Ureter (tissue), 1 donor: ENCODE data around the gene VPS52. TPM values are rescaled to one million over a fixed set of nuclear protein-coding genes. Genes with fewer than 3 reads are reported as not detected.
"Not testable (repeated sequence)": the region's sequence is repeated elsewhere in the genome, so short reads cannot be mapped to it uniquely, and the experiment has no call there.

Source experiments
- DNase-seq: peaks from one replicate; pipeline ENCODE4 v3.0.0-alpha.2; 2020; ENCODE audit warnings: low spot score
- total RNA-seq: library from RNA; stranded (reverse); gene quantifications from one replicate; pipeline ENCODE4 v1.2.4, GENCODE V29; 2023
- donor health status: DM: yes; HTN: yes; CAD: no.

VPS52 gene
- total RNA-seq, 1 donor from 2014 or later, result 80.8 TPM

DNA sequence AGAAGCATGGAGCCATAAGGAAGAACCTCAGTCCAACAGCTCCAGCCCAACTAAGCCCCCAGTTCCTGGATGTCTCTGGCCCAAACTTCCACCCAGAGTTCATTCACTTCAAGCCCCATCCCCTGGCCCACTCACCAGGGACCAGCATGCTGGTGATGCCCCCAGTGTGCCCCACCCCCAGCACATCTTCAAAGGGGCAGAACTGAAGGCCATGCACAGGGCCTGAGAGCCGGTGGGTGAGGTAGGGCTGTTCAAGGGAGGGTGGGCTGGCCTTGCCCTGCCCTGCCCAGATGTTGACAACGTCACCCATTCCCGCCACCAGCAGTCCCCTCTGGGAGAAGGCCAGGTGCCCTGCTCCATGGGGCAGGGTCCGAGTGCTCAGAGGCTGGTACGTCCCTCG lies 8.9 kb upstream of the VPS52 start:
- DNase-seq, result no peak

DNA sequence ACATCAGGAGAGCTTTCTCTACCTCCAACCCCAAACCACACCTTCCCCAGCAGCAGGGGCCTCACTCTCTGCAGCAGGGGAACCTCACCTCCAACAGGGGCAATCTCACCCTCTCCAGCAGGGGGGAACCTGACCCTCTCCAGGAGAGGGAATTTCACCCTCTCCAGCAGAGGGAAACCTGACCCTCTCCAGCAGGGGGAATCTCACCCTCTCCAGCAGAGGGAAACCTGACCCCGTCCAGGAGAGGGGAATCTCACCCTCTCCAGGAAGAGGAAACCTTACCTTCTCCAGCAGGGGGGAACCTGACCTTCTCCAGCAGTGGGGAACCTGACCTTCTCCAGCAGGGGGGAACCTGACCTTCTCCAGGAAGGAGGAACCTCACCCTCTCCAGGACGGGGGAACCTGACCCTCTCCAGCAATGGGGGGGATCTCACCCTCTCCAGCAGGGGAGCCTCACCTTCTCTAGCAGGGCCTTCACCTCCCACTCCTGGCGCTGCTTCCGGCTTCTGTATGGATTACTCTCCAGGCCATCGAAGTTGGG lies 8.4 kb upstream of the VPS52 start:
- DNase-seq, result no peak

DNA sequence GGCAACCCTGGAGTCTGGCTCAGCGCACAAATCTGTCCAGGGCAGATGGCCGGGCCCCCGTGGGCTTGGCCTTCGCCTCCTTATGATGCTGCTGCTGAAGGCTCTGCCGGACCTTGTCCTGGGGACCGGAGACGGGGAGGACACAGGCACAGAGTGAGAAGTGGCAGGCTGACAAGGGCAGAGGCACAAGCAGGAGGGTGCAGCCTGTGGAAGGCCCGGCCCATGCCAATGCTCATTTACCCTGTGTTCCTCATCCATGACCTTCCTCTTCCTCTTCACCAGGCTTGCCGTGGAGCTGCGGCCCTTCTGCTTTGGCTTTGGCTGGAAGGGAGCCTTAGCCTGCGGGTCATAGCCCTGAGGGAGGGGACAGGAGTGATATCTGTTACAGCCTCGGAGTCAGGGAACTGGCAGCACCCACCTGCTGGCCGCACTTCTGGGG lies 7.6 kb upstream of the VPS52 start:
- DNase-seq, result no peak

DNA sequence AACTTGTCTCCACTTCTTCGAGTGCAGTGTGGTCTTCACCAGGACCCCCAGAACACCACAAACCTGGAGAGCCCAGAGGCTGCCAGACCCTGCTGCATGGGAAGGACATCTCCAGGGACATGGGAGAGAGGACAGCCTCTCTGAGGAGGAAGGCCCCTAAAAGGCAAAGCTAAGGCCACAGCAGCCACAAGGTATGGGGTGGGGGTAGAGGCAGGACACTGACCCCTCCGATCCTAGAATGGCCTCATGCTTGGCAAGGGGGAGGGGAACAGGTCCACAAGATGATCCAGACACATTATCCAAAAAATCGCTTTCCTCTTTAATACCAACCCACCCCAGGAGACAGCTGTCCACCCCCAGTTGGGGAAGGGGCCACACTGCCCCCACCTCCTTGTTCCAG lies 7.1 kb upstream of the VPS52 start:
- no peak for DNase-seq

DNA sequence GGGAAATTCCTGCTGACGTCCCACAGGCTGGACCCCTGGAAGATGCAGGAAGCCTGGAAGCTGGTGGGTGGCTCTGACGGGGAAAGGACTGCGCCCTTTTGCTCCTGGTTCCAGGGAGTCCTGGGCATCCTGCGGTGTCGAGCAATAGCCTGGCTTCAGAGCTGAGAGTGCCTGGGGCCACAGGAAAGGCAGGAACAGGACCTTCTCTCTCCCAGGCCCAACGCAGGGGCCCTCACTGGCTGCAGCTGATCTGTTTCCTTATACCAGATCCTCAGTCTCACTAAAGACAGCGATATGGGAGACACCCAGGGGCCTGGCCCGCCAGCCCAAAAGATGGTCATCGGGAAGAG lies 6.7 kb upstream of the VPS52 start:
- no peak for DNase-seq

DNA sequence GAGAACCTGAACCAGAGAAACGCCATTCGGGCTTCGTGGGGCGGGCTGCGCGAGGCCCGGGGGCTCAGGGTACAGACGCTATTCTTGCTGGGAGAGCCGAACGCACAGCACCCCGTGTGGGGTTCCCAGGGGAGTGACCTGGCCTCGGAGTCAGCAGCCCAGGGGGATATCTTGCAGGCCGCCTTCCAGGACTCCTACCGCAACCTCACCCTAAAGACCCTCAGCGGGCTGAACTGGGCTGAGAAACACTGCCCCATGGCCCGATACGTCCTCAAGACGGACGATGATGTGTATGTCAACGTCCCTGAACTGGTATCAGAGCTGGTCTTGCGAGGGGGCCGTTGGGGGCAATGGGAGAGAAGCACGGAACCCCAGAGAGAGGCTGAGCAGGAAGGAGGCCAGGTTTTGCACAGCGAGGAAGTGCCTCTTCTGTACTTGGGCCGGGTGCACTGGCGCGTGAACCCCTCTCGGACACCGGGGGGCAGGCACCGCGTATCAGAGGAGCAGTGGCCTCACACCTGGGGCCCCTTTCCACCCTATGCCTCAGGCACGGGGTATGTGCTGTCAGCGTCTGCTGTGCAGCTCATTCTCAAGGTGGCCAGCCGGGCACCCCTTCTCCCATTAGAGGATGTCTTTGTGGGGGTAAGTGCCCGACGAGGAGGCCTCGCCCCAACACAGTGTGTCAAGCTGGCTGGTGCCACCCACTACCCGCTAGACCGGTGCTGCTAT lies 6.2 kb upstream of the VPS52 start:
- DNase-seq, result no peak

DNA sequence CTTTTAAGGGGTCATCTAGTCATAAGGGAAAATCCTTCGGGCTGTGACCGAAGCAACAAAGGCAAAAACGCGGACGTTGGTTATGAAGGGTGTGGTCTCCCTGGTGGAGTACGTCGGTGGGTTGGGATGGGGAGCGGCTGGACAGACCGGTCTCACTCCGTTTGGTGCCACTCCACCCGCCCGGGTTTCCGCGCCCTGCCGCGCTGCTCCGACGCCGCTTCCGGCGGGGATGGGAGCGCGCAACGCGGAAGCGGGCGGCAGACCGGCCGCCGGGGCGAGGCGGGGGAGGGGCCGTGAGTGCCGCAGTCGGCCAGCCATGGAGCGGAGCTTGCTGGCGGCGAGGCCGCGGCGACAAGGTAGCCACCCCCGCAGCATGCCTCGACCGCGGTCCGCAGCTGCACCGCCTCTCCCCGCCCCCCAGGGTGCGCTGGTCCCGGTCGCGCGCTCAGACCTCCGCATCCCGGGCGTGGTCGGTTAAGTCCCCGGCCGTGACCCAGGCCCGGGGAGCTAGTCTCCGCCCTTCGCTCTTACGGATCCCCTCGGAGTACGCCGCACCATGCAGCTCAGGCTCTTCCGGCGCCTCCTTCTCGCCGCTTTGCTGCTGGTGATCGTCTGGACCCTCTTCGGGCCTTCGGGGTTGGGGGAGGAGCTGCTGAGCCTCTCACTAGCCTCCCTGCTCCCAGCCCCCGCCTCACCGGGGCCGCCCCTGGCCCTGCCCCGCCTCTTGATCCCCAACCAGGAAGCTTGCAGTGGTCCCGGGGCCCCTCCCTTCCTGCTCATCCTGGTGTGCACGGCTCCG lies 5.4 kb upstream of the VPS52 start, which contains the start of gene B3GALT4:
TSS of gene B3GALT4 (plus strand) at position 260 of the 799 bp plus-strand sequence. CDS start at position 557, 297 bp downstream.
- peak; percentile 90 for DNase-seq

DNA sequence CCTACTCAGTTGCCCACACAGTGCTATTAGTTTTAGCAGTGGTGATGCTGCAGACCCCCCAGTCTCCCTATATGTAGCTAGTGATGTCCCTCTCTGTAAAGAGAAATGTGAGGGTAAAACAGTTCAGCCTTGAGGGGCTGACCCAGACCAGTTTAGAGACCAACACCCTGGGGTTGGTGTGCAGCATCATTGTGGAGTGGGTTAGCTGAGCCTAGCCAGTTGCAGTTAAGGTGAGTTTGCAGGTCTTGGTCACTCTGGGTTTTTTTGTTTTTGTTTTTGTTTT lies 4.8 kb upstream of the VPS52 start:
- no peak for DNase-seq

DNA sequence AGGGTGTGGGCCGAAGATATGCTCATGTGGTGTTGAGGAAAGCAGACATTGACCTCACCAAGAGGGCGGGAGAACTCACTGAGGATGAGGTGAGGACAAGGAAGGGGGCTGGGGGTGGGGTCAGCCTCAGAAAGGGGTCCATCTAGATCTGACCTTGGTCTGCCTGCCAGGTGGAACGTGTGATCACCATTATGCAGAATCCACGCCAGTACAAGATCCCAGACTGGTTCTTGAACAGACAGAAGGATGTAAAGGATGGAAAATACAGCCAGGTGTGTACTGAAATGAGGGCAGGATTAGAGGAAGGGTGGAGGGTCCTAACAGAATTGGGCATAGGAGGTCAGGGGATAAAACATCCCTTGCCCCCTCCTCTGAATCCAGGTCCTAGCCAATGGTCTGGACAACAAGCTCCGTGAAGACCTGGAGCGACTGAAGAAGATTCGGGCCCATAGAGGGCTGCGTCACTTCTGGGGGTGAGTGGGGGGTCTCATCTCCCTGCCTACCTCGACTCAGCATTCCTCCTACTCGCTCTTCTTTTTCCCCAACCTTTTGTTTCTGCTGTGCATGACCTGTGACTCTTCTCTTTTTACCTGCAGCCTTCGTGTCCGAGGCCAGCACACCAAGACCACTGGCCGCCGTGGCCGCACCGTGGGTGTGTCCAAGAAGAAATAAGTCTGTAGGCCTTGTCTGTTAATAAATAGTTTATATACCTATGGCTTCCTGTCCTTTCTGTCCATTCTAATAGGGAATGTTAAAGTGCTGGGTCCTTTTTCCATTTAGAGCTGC lies 4.3 kb upstream of the VPS52 start:
- not testable (repeated sequence) for DNase-seq

DNA sequence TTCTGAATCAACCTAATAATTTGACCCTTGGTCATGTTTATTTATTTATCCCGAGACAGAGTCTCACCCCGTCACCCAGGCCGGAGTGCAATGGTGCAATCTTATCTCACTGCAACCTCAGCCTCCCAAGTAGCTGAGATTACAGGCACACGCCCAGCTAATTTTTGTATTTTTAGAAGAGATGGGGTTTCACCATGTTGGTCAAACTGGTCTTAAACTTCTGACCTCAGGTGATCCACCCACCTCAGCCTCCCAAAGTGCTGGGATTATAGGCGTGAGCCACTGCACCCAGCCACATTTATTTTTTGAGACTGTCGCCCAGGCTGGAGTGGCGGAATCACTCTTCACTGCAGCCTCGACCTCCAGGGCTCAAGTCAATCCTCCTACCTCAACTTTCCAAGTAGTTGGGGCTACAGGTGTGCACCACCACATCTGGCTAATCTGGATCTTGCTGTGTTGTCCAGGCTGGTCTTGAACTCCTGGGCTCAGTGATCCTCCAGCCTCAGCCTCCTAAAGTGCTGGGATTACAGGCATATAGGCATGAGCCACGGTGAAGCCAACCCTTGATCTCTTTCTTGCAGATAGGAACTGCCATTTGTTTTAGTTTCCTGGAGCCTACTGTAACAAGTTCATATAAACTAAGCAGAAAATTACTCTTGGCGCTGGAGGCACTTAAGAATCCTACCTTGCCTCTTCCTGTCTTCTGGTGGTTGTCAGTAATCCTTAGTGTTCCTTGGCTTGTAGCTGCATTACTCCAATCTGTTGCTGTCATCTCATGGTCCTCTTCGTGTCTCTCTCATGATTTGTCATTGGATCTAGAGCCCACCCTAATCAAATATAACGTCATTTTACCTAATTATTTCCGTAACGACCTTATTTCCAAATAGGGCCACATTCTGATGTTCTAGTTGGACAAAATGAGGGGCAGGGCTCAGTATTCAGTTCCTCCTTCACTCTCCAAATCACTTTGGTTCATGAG lies 2.5 kb upstream of the VPS52 start:
- DNase-seq, result no peak

DNA sequence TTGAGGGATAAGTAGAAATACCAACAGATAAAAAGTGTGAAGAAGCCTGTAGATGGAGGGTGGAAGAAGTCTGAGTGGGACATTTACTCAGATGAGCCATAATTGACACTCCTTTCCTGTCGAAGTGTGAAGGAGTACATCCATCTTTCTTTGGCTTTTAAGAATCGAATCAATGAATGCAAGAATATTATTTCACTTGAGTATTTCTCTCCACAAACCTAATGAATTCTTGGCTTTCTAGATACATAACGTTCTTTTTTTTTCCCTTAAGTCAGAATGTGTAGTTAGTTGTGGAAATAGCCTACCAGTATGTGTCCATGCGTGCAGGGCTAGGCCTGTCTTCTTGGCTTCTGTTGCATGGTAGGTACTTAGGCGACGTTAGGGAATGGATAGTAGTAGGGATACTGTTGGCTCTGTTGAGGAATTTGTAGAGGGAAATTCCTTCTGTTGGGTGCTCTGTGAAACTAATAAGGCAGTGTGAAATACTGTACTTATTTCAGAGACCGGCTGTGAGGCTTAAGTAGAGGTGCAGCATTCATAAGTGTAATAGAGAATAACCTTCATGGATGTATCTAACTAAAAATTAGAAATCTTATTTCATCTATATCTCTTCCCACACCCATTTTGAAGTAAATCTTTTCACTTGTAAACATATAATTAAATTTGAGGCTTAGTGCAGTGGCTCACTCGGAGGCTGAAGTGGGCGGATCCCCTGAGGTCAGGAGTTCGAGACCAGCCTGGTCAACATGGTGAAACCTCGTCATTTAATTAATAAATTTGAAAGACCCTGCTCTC lies 1.6 kb upstream of the VPS52 start:
- DNase-seq, result no peak

DNA sequence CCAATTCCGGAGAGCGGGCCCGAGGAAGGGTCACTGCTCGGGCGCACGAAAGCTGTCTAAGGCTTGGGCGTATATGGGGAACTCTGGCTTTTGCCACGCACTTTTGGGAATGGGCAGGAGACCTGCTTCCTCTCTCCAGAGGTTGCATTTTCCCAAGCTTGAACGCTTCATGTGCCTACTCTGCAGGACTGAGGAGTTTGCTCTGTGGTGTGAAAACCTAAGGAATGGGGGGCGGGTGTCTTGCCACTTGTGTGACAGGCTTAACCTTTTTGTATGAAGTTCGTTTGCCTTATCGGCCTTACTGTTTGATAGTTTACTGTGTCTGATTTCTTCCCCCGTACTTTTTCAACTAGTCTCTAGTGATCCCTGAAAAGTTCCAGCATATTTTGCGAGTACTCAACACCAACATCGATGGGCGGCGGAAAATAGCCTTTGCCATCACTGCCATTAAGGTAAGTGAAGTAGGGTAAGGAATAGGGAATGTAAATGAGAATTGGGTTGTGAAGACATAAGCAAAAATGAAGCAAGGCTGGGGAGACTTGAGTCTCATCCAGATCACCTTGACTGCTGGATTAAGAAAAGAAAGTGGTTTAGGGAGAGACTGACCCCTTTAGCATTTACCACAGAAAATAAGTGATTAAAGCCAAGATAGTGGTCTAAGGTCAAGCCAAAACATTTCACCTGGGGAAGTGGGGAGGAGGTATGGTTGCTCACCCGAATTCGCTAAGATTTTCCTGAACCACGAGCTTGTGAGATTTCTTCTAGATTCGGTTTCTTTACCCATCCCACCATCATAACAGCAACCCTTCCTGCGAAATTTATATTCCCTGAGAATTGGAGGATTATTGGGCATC lies 826 bp upstream of the VPS52 start:
- no peak for DNase-seq

DNA sequence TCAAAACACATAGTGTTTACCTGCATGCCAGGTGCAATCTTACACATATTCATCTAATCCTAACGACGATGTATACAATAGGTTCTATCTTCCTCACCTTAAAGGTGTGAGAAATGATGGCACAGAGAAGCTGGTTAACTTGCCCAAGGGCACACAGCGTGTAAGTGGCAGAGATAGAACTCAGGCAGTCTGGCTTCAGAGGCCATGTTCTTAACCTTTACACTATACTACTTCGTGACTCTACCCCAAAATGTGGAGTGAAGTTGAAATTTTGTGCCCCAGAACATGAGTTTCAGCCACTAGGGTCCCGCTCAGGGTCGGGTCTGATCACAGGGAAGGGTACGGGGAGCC lies 584 bp downstream of the VPS52 start:
- DNase-seq, result no peak

DNA sequence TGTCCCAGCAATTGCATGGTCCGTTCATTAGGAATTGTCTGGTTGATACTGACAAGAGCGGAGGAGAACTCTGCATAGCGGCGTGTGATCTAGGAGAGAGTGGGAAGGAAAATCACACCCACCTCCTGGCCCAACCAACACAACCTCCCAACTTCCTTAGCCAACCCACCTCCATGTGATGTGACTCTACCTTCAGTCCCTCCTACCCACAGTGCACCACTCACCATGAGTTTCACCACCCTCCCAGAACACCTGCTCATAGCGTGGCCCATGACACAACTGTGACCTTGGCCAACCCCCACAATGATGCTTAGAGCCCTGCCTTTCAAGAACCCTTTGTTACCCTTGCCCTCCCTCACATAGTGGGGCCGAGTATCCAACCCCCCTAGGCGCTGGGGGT lies 7.7 kb downstream of the VPS52 start:
- no peak for DNase-seq

DNA sequence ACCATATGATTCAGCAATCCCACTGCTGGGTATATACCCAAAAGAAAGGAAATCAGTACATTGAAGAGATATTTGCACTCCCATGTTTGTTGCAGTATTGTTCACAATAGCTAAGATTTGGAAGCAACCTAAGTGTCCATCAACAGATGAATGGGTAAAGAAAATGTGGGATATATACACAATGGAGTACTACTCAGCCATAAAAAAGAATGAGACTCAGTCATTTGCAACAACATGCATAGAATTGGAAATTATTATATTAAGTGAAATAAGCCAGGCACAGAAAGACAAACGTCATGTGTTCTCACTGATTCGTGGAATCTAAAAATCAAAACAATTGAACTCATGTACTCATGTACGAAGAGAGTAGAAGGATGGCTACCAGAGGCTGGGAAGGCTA lies 9.2 kb downstream of the VPS52 start:
- DNase-seq, result not testable (repeated sequence)

DNA sequence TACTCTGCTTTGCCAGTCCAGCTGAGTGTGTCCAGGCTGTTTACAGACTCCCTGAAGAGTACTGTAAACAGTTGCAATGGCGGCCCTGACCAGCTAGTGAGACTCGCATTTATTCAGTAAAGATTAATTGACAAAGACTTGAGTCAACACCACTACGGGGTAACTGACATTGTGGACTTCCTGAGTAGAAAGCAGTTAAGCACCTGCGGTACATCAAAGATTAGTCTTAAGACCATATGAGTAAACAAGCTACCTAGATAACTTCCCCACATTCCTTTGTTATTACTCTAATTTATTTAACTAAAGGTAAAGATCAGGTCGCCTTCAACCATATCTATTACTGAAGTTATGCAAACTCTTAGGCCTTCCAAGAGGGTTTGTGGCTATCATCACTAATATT lies 12.6 kb downstream of the VPS52 start:
- DNase-seq, result no peak

DNA sequence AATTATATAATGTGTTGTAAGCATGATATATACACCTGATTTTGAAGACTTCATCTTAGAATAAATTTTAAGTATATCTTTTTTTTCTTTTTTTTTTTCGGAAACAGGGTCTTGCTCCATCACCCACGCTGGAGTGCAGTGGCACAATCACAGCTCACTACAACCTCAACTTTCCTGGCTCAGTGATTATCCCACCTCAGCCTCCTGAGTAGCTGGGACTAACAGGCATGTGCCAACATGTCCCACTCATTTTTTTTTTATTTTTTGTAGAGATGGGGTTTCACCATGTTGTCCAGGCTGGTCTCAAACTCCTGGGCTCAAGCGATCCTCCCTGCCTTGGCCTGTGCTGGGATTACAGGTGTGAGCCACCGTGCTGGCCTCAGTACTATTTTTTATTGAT lies 17.1 kb downstream of the VPS52 start:
- no peak for DNase-seq

DNA sequence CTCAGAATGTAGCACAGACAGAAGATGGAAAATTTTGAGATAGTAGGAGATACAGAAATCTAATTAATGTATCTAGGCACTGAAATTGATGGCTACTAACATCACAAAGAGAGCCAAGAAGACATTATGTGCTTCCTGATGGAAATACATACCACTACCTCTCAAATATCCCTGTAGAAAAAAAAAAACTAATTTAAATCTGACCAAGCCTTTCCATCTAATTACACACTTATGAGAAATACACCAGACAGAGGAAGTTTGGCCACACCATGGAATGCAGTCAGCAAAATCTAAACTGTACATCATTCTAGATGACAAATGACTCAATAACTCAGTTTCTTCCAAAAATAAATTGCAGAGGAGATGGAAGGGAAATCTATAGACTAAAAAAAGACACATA lies 18.9 kb downstream of the VPS52 start:
- no peak for DNase-seq

DNA sequence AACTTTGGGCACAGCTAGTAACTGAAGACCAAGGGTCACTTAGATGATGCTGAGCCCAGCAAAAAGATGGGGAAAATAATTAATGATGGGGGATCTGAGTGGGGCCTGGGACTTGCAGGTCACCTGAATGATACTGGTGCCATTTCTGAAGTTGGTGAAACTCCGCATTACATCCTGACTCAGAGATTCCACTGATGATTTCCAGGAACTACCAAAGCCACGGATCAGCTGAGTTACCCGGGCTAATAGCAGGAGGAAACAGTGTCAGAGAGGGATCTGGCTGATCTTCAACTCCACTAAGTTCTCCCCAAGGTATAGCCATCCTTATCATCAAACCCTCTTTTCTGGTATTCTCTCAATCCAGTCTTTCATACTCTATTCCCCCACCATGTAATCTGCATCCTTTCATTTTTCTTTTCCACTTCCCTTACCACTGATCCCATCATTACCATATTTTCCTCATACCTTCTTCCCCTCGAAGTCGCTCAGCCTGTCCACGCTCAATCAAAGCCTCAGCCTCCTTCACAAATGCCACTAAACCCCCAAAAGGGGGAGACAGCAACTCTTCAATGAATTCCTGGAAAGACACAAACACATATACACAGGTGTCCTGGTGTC lies 20.2 kb downstream of the VPS52 start:
- no peak for DNase-seq
